PFSK-1 (cell line): ENCODE measurements around the gene PFKP.

Experiments
- FOXP2 ChIP-seq: optimal IDR thresholded peaks from 2 replicates; pipeline ENCODE3; 2011; ENCODE audit warnings: borderline replicate concordance, control low read depth, inconsistent platforms; ENCODE audit not compliant: insufficient read depth; ENCODE audit errors: extremely low read length, extremely low read depth
- POLR2AphosphoS5 ChIP-seq: IDR thresholded peaks from 2 replicates; pipeline ENCODE4 v1.6.1; 2012; ENCODE audit warnings: low read depth, mild to moderate bottlenecking, control low read depth, low read length, moderate library complexity
- SIN3A ChIP-seq: IDR thresholded peaks from 2 replicates; pipeline ENCODE4 v1.6.1; 2012; ENCODE audit warnings: mild to moderate bottlenecking, low read length, moderate library complexity, borderline replicate concordance; ENCODE audit not compliant: insufficient read depth
- TAF1 ChIP-seq: IDR thresholded peaks from 2 replicates; pipeline ENCODE4 v1.6.1; 2012; ENCODE audit warnings: low read length, control low read depth, borderline replicate concordance; ENCODE audit not compliant: insufficient read depth
- TF ChIP-seq, protein P1 (sequence below), 2 experiments: IDR thresholded peaks; 2 replicates each; pipeline versions ENCODE4 v1.6.1 to v1.8.0; 2011 to 2012; ENCODE audit warnings: low read depth in 2 of 2, low read length in 2 of 2, control low read depth in 1 of 2, inconsistent platforms in 1 of 2, mild to moderate bottlenecking in 1 of 2, moderate library complexity in 1 of 2; ENCODE audit not compliant: insufficient read depth in 1 of 2

The PFKP gene

DNA sequence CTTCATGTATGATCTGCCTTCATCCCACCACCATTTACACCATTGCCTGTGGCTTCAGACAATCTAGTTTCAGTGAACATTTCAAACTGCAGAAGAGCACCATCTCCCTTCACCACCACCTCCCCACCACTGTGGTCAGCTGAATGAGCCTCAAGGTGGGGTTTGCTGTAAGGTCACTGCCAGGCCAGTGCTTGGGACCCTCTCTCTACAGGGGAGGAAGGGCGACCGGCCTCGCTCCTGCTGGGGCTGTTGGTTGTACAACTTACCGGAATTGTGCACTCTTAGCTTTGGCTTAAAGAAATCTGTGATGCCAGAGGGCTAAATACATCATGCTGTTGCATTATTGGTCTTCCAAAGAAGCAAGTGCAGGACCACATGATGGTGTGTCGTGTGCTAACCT, 26.6 kb downstream of the PFKP start:
- TF ChIP-seq TAF1 (no peak), FOXP2 (no peak), SIN3A (no peak), POLR2AphosphoS5 (no peak)
- TF ChIP-seq, protein P1, sequence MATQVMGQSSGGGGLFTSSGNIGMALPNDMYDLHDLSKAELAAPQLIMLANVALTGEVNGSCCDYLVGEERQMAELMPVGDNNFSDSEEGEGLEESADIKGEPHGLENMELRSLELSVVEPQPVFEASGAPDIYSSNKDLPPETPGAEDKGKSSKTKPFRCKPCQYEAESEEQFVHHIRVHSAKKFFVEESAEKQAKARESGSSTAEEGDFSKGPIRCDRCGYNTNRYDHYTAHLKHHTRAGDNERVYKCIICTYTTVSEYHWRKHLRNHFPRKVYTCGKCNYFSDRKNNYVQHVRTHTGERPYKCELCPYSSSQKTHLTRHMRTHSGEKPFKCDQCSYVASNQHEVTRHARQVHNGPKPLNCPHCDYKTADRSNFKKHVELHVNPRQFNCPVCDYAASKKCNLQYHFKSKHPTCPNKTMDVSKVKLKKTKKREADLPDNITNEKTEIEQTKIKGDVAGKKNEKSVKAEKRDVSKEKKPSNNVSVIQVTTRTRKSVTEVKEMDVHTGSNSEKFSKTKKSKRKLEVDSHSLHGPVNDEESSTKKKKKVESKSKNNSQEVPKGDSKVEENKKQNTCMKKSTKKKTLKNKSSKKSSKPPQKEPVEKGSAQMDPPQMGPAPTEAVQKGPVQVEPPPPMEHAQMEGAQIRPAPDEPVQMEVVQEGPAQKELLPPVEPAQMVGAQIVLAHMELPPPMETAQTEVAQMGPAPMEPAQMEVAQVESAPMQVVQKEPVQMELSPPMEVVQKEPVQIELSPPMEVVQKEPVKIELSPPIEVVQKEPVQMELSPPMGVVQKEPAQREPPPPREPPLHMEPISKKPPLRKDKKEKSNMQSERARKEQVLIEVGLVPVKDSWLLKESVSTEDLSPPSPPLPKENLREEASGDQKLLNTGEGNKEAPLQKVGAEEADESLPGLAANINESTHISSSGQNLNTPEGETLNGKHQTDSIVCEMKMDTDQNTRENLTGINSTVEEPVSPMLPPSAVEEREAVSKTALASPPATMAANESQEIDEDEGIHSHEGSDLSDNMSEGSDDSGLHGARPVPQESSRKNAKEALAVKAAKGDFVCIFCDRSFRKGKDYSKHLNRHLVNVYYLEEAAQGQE (IDR thresholded peaks at IDR 0.05; ENCODE audit: insufficient read depth in 1 of 2, low read depth in 2 of 2, low read length in 2 of 2), result no peak

DNA sequence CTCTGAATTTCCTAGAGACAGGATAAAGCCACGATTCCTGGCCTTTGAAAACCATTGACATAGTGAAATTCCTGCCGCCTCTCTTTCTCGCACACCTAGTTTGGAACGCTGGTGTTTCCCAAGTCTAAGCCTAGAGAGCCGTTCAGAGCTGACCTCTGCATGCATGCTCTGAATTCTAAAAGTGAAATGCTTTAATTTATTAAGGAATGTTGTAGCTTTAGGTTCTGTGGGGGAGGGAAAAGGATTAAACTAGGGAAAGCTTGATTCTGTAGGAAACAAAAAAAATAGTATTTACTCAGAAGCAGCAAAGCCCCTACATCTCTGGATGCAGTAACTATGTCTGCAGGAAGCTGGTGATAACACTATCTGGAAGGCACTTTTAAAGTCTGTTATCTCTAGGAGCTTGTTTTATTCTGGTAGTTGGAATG, 27.3 kb downstream of the PFKP start:
- TF ChIP-seq, protein P1 (IDR thresholded peaks at IDR 0.05; ENCODE audit: insufficient read depth in 1 of 2, low read depth in 2 of 2, low read length in 2 of 2), result no peak
- TF ChIP-seq POLR2AphosphoS5 (no peak), FOXP2 (no peak), SIN3A (no peak), TAF1 (no peak)

DNA sequence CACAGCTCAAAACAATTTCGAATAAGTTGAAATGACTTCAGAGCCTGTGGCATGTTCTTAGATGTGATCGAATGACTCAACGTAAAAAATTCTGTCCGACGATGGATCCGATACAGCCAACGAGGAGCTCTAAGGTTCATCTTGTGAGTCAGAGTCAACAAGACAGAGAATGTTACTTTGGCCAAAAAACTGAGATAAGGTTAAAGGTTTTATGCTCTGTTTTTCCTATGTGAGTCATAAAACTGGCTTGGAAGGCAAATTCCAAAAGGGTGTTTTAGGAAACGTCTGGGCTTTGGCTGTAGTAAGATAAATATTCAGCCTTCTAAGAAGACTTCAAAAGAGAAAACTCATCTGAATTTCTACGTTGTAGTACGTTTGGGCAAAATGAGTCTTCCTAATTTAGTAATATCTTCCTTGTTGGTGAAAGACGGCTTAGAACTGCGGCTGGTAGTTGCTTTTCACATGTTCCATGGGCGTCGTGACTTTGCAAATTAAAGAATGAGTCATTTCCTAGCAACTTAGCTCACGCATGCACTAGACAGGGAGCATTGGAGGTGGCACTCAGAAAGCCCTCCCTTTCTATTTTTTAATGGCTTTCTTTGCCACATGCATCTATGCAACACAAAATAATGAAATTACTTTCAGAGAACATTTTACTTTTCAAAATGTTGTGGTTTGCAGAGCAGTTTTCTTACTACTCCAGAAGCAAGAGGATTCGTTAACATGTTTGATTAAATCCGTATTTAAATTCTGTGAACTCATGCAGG, 28.2 kb downstream of the PFKP start:
- TF ChIP-seq, protein P1 (IDR thresholded peaks at IDR 0.05; ENCODE audit: insufficient read depth in 1 of 2, low read depth in 2 of 2, low read length in 2 of 2), result no peak
- peak; percentile 38; the same call in 1 of the 2 replicates for TF ChIP-seq POLR2AphosphoS5
- TF ChIP-seq SIN3A, result 0 out of 2 replicates have a peak, but pooled peaks have one; percentile 40
- no peak for TF ChIP-seq FOXP2
- peak; percentile 45; the same call in 1 of the 2 replicates for TF ChIP-seq TAF1

DNA sequence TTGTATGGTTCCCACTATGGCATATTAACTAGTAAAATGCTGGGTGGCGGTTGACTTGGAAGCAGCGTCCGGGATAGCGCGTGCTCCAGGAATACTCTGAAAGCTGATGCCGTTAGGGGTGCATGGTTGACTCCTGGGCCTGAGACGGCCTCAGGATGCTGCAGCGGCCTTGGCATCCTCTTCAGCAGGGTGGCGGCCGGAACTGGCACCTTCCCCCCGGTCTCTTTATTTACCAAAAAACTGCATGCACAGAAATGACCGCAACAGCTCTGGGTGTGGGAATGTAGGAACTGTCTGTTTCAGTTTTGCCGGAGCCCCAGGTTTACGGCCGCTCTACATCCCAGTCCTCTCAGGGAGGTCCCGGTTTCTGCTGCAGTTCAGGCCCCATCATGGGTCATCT, 28.8 kb downstream of the PFKP start:
- TF ChIP-seq POLR2AphosphoS5, result no peak
- TF ChIP-seq TAF1, result no peak
- TF ChIP-seq, protein P1 (IDR thresholded peaks at IDR 0.05; ENCODE audit: insufficient read depth in 1 of 2, low read depth in 2 of 2, low read length in 2 of 2), result no peak
- TF ChIP-seq SIN3A, result no peak
- no peak for TF ChIP-seq FOXP2
